ENCODE data around the gene MYO3A. TPM values are rescaled to one million over a fixed set of nuclear protein-coding genes. Genes with fewer than 3 reads are reported as not detected.
A peak's percentile ranks its signal among the peaks of the same experiment; 100 is the strongest.

The MYO3A gene
- total RNA-seq, 1 experiment from 2014 or later, result not detected

- Histone ChIP-seq H3K36me3 (no peaks in the 10 kb centered on the region), H3K27me3 (peaks cover 71% of the 10 kb centered on the region), H3K9me3 (no peaks in the 10 kb centered on the region), H3K4me3 (no peak overlapping the region)
- peak; percentile 41 for DNase-seq
Observed at GRCh38 chr10:26215935-26216584, 282.0 kb downstream of the MYO3A start.

- Histone ChIP-seq H3K36me3 (no peaks in the 10 kb centered on the region), H3K4me3 (no peak within 1 kb of the TSS), H3K9me3 (no peaks in the 10 kb centered on the region), H3K27me3 (peaks cover 71% of the 10 kb centered on the region)
- no peak for DNase-seq
Observed at GRCh38 chr10:26216585-26217395, 282.8 kb downstream of the MYO3A start, which contains the start of gene GAD2. TSS of gene GAD2 (plus strand) at chr10:26216774. CDS start at chr10:26216810, 36 bp downstream.

GRCh38 chr10:26217396-26218086 is 283.5 kb downstream of the MYO3A start:
- no peak overlapping the region for H3K4me3 ChIP-seq
- no peaks in the 10 kb centered on the region for H3K9me3 ChIP-seq
- DNase-seq, result no peak
- H3K27me3 ChIP-seq, result peaks cover 70% of the 10 kb centered on the region
- H3K36me3 ChIP-seq, result no peaks in the 10 kb centered on the region

- no peaks in the 10 kb centered on the region for H3K36me3 ChIP-seq
Observed at GRCh38 chr10:26219676-26220075, 285.6 kb downstream of the MYO3A start.

GRCh38 chr10:26220901-26221300 is 286.9 kb downstream of the MYO3A start:
- no peak for DNase-seq

More at GRCh38 chr10:26219676-26220075, 285.6 kb downstream of the MYO3A start:
- no peak for DNase-seq
- H3K9me3 ChIP-seq, result no peaks in the 10 kb centered on the region
- peaks cover 72% of the 10 kb centered on the region for H3K27me3 ChIP-seq
- no peak overlapping the region for H3K4me3 ChIP-seq

GRCh38 chr10:26221541-26221940 is 287.5 kb downstream of the MYO3A start:
- Histone ChIP-seq H3K9me3 (no peaks in the 10 kb centered on the region), H3K27me3 (peaks cover 56% of the 10 kb centered on the region), H3K4me3 (no peak overlapping the region), H3K36me3 (no peaks in the 10 kb centered on the region)
- no peak for DNase-seq

More at GRCh38 chr10:26220901-26221300, 286.9 kb downstream of the MYO3A start:
- Histone ChIP-seq H3K9me3 (no peaks in the 10 kb centered on the region), H3K36me3 (no peaks in the 10 kb centered on the region), H3K27me3 (peaks cover 62% of the 10 kb centered on the region), H3K4me3 (no peak overlapping the region)

GRCh38 chr10:26222563-26222962 is 288.5 kb downstream of the MYO3A start:
- H3K36me3 ChIP-seq, result no peaks in the 10 kb centered on the region
- DNase-seq, result no peak
- peaks cover 46% of the 10 kb centered on the region for H3K27me3 ChIP-seq
- H3K9me3 ChIP-seq, result no peaks in the 10 kb centered on the region
- no peak overlapping the region for H3K4me3 ChIP-seq

- no peak for DNase-seq
- H3K27me3 ChIP-seq, result peaks cover 20% of the 10 kb centered on the region; the same call in 1 of the 2 replicates
- no peaks in the 10 kb centered on the region for H3K36me3 ChIP-seq
- no peaks in the 10 kb centered on the region for H3K9me3 ChIP-seq
- no peak overlapping the region for H3K4me3 ChIP-seq
Observed at GRCh38 chr10:26225322-26225721, 291.3 kb downstream of the MYO3A start.

- Histone ChIP-seq H3K4me3 (no peak overlapping the region), H3K9me3 (no peaks in the 10 kb centered on the region), H3K36me3 (no peaks in the 10 kb centered on the region), H3K27me3 (peaks cover 12% of the 10 kb centered on the region; the same call in 1 of the 2 replicates)
- DNase-seq, result no peak
Observed at GRCh38 chr10:26227786-26228185, 293.8 kb downstream of the MYO3A start.

- no peak overlapping the region for H3K4me3 ChIP-seq
- H3K36me3 ChIP-seq, result no peaks in the 10 kb centered on the region
- peaks cover 11% of the 10 kb centered on the region; the same call in 1 of the 2 replicates for H3K27me3 ChIP-seq
- DNase-seq, result no peak
- H3K9me3 ChIP-seq, result no peaks in the 10 kb centered on the region
Observed at GRCh38 chr10:26232174-26232573, 298.1 kb downstream of the MYO3A start.

- Histone ChIP-seq H3K27me3 (peaks cover 9% of the 10 kb centered on the region; the same call in 1 of the 2 replicates), H3K9me3 (no peaks in the 10 kb centered on the region), H3K36me3 (no peaks in the 10 kb centered on the region), H3K4me3 (no peak overlapping the region)
- DNase-seq, result no peak
Observed at GRCh38 chr10:26235761-26236160, 301.7 kb downstream of the MYO3A start.

GRCh38 chr10:26238378-26238777 is 304.3 kb downstream of the MYO3A start:
- no peak for DNase-seq
- H3K9me3 ChIP-seq, result no peaks in the 10 kb centered on the region
- no peak overlapping the region for H3K4me3 ChIP-seq
- H3K27me3 ChIP-seq, result peaks cover 9% of the 10 kb centered on the region; the same call in 1 of the 2 replicates
- H3K36me3 ChIP-seq, result no peaks in the 10 kb centered on the region

GRCh38 chr10:26242706-26243350 is 308.8 kb downstream of the MYO3A start:
- DNase-seq, result no peak
- no peak overlapping the region for H3K4me3 ChIP-seq

GRCh38 chr10:26243351-26243720 is 309.3 kb downstream of the MYO3A start:
- no peaks in the 10 kb centered on the region for H3K9me3 ChIP-seq
- no peak overlapping the region for H3K4me3 ChIP-seq
- no peaks in the 10 kb centered on the region for H3K36me3 ChIP-seq
- H3K27me3 ChIP-seq, result no peaks in the 10 kb centered on the region
- DNase-seq, result no peak

More at GRCh38 chr10:26242706-26243350, 308.8 kb downstream of the MYO3A start:
- Histone ChIP-seq H3K27me3 (no peaks in the 10 kb centered on the region), H3K9me3 (no peaks in the 10 kb centered on the region), H3K36me3 (no peaks in the 10 kb centered on the region)

GRCh38 chr10:26249681-26250080 is 315.7 kb downstream of the MYO3A start:
- H3K27me3 ChIP-seq, result no peaks in the 10 kb centered on the region
- H3K9me3 ChIP-seq, result no peaks in the 10 kb centered on the region
- H3K36me3 ChIP-seq, result no peaks in the 10 kb centered on the region
- no peak overlapping the region for H3K4me3 ChIP-seq
- no peak for DNase-seq

- DNase-seq, result no peak
- no peaks in the 10 kb centered on the region for H3K9me3 ChIP-seq
- peaks cover 2% of the 10 kb centered on the region; the same call in 1 of the 2 replicates for H3K27me3 ChIP-seq
- no peak overlapping the region for H3K4me3 ChIP-seq
- no peaks in the 10 kb centered on the region for H3K36me3 ChIP-seq
Observed at GRCh38 chr10:26251925-26252324, 317.9 kb downstream of the MYO3A start.
